UCSD-AML1 (cell line): ENCODE data around the gene FAM83F.
"Not testable (repeated sequence)": the region's sequence is repeated elsewhere in the genome, so short reads cannot be mapped to it uniquely, and the experiment has no call there.

Experiments used
- DNase-seq: peaks from one replicate; lab custom pipeline; 2025; ENCODE audit not compliant: unreplicated experiment; lab: John Stamatoyannopoulos, UW

Gene FAM83F

DNA sequence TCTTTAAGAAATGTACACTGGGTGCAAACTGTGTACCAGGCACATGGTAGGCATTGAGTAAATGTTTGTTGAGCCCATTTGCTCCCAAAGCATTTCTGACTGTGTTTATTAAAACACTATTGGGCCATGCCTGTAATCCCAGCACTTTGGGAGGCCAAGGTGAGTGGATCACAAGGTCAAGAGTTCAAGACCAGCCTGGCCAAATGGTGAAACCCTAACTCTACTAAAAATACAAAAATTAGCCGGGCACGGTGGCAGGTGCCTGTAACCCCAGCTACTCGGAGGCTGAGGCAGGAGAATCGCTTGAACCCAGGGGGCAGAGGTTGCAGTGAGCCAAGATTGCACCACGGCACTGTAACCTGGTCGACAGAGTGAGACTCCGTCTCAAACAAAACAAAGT lies 1.9 kb upstream of the FAM83F start:
- not testable (repeated sequence) for DNase-seq

DNA sequence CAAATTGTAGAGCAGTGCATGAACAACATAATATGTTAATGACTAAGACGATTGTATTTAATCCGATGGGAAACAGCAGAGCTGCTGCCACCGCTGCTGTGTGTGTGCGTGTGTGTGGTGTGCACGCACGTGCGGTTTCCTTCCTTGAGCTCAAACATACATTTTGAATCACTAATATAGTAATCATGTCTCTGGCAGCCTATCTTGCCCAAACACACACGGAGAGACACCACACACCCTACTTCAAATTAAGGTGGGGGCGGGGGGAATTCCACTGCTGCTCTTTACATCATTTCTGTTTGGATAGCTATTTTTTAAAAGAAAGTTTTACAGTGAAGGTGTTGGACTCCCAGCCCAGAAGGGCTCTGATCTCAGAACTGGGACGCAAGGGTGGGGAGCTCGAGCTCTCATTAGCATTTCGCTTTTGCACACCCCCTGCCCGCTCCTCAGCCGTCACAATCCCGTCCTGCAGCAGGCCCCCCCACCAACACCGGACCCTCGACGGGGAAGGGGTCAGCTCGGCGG lies 651 bp upstream of the FAM83F start:
- no peak for DNase-seq

DNA sequence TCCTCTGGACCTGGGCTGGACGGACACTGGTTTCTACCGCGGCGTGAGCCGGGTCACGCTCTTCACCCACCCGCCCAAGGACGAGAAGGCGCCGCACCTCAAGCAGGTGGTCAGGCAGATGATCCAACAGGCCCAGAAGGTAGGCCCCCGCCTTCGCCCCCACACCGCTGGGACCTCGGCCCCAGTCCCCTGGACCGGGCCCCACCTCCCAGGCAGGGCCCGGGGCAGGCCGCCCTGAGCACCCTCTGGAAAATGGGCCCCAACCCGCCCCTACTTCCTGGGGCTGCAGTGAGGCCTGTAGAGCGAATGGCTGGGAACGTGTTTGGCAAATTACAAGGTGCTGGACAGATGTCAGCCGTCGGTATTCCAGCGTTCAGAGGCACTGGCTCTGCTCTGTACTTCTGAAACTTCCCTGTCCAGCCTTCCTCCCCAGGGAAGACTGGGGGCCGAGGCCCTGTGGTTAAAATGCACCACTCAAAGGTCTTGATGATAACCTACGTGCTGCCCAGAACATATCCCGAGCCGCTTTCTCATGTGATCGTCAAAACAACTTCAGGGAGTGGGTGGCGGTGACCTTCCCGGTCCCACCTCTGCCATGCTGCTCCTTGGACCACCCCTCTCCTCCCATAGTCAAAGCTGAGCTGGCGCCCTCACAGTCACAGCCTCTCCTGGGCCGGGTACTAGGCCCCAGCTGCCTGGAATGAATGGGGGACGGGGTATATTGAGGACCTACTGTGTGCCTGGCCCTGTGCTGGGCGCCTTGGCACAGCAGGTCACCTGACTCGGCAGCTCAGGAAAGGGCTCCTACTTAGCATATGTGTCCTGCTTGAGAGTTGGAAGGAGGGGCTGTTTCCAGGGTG lies 869 bp downstream of the FAM83F start:
- no peak for DNase-seq

DNA sequence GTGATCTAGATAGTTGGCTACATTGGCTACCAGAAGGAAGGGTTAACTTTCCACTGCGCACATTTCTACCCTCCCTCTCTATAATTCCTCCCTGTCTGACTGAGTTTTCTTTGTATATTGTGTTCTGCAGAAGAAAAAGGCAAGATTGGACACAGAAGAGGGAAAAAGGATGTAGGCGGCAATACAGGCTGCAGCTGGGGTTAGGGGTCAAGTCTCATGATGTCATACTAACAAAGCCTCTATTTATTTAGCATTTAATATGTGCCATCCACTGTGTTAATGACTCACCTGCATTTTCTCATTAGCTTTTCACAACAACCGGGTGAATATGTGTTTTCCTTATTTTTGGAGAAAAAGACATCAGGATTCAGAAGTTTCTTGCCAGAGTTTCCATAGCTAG lies 2.0 kb downstream of the FAM83F start:
- DNase-seq, result no peak

DNA sequence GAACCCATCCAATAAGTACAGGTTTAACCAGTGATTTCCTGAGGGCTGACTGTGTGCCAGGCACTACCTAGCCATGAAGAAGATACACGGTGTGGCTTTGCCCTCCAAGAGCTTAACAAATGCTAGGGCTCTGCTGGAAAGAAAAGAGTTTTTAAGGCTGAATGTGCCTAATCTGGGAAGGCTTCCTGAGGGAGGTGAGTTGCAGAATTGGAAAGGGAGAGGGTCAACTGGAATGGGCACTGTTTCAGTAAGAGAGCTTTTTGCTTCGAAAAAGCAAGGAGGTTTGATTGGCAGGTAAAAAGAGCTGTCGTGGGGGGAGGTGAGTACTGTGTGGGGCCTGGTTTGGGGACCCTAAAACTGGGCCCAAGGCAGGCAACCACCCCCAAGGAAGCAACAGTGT lies 2.7 kb downstream of the FAM83F start:
- DNase-seq, result no peak

DNA sequence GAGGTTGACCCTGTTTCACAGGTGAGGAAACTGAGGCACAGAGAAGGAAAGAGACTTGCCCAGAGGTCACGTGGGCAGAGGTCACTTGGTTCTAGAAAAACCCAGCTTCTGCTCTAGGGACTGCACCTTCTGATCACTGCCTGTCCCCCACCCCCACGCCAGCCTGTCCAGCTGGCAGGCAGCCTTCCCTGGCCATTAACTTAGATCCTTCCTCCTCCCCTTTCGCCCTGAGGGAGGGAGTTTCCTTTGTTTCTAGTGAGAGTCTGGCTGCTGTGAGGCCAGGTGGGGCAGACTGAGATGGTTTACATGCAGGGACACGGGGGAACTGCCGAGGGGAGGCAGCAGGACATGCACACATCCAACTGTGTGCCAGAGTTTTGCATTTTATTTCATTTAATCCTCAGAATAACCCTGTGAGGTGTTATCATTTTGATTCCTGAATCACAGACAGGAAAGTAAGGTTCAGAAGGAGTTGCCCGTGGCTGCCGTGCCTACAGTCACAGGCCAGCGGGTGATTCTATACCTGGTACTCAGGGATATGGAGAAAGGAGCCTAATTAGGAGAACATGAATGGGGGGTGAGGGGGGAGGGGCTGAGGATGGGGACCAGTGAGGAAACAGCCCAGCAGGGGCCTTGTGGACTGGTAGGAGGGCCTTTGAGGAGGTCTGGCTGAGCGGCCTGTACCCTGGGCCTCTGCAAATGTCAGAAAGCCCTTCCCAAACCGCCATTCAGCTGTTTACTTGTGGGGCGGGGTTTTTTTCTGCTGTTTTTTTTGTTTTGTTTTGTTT lies 3.4 kb downstream of the FAM83F start:
- DNase-seq, result no peak

DNA sequence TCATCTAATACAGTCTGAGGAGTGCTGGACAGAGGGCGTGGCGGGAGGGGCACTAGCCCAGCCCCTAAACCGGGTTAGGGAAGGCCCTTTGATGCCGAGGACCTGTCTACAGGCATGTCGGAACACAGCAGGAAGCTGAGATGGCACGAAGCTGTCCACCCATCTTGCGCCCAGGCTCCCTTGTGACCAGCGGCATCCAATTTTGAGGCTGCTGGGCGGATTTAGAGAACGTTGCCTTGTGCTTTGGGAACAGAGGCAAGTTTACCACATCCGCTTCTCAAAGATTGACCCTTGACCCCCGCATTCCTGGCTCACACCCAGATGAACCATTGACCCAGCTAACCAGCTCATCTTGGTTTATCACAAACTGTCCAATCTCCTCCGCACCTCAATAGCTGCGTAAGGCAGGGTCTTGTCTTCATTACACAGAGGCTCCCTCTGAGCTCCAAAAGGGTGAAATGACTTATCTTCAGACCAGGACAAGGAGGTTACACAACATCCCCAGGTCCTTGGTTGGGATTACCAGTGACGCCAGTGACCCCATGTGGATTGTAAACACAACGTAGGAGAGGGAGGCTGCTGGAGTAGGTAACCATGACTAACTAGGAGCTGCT lies 4.5 kb downstream of the FAM83F start:
- DNase-seq, result no peak

DNA sequence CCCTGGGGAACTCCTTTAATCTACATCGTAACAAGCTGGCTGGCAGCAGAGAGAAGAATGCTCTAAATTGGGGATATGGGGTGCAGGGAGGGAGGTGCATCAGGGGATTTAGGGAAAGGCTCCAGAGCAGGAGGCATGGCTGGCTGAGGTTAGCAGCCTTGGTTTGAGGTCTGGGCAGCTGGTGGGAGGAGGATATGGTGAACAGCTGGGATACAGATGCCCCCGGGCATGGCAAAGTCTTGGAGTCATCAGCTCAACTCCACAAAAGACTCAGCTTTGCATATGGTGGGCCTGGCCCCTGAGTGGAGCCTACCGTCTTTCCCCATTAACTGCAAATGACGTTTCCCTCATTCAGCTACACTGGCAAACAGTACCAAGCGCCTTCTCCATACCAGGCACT lies 5.4 kb downstream of the FAM83F start:
- DNase-seq, result no peak

DNA sequence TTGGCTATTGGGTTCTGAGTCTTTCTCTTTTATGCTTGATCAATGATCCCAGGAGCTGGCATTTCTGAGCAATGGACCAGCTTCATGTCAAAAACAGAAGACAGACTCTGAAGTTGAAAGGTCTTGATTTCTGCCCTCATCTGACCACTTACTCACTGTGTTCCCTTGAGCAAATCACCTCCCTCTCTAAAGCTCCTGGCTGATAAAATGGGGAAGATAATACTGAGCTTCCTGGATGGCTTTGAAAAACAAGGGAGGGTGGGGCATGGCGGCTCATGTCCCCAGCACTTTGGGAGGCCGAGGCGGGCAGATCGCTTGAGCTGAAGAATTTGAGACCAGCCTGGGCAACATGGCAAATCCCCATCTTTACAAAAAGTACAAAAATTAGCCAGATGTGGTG lies 6.4 kb downstream of the FAM83F start:
- DNase-seq, result no peak

DNA sequence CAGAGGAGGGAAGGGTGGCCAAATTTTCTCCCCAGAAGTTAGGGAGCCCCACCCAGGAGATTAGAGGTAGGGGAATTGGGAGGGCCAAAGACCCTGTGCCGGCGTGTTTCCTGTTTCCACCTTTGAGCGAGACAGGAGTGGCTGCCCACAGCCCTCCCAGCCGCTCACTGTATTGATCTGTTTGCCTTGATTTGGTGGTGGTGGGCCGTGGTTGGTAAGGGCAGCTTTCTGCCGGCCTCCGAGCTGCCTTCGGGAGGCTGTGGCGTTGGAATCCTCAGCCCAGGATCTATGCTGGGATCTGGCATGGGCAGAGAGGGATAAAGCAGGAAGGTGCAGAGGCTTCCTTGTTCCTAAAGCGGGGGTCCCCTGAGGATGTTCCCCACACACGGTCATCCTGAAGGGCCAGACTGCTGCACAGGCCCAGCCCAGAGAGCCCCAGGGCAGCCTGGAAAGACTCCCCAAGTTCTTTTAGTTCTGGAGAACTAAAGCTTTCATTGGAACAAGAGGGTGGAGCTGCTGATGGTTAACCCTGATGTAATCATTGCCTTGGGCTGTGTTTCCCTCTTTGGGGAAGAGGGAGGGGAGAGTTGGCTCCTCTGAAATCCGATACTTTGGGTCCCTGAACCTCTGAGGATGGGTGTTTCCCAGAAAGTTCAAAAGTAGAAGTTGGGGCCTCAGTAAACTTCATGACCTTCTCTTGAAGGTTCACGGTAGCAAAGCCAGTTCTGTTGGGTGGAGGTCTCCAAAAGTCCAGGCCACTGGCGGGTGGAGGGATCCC lies 7.2 kb downstream of the FAM83F start:
- no peak for DNase-seq

DNA sequence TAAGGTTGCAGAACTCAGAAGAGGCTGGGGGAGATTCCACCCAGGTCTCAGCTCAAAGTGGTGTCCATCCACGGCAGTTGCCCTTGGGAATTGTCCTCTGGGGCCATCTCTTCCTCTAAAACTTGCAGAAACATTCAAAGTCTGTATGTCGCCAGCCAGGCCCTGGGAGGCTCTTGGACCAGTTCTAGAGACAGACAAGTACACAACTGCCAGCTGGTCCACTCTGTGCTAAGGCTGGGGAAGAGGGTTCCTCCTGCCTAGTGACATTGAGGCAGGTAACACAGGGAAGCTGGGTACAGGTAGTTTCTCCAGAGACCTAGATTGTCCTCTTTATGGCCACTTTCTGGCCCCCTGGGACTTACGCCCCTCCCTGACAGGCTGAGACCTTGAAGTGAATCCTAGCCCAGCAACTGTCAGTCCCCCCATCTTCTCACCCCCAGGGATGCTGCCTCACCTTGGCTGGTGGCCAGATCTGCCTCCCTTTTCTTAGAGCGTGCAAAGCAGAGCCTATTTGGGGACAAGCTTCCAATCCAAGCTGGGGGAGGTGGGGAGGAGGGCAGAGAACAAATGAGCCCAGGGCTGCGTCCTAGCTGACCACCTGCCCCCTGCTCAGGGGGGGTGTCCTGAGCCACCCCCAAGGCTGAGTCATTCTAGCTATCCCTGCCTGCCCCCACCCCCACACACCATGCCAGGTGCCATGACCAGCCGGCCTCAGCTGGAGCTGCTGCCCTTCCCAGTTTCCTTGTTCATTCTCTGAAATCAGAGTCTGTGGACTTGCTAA lies 8.4 kb downstream of the FAM83F start:
- no peak for DNase-seq

DNA sequence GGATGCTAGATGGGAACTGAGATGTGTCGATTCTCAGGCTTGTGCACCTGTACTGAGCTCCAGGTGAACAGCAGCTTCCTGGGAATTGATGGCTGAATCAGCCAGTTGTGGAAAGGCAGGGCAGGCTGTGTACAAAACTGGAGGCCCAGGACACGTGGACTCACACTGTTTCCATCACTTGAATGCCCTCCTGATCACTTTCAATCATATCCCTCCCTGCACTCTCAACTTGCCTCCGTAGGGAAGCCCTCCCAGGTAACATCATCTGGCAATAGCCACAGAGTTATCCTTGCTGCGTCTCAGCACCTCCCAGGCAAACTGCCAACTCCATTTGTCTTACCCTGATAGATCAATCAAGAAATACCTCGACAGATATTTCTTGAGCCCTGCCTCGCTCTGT lies 10.1 kb downstream of the FAM83F start:
- DNase-seq, result no peak

DNA sequence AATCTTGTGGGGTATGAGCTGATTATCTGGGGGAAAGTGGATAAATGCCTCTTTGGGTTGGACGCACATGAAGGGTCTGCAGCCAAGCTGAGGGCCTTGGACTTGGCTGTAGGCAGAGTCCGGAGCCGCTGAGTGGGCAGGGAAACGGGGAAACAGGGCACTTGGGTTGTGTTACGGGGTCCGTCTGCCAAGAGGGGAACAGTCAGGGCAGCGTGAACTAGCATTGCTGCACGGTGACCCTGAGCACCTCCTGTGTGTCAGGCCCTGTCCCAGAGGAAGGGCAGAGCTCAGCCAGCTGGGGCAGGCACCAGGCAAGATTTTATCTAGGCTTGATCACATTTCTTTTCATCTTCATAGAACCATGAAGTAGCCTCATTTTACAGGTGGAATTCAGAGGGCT lies 11.9 kb downstream of the FAM83F start:
- DNase-seq, result no peak

DNA sequence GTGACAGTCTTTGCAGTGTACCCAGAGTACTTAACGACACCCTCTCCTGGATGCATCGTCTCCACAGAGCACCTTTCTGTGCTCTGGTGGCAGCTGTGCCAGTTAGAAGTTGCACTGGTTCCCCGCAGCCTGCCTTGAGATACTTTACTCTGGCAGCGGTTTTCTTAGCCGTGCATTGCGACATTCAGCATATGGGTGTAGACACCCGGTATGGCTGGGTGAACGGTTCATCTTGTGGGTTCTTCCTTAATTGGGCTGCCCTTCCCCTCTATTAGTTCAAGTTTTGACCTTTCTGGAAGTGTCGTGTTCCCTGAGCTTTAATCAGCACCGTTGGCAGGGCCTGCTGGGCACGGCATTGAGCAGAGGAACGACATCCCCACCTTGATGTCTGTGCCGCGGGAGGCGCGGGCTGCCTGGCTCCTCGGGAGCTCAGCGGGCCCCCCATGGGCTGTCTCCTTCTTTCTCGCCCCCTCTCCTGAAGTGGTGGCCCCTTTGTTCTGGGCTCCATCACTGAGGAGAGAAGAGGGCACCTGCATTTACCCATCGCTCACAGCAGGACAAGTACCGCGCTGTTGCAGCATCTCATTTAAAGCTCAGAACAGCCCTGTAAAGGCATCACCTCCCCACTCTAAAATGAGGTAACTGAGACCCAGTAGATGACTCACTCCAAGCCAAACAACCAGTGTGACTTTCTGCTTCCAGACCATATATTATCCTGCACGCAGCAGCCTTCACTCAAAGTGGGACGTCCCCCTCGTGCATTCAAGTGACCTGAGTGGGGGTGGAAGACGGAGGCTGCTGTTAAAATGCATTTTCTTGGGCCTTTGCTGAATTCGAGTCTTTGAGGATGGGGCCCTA lies 13.3 kb downstream of the FAM83F start:
- DNase-seq, result no peak

DNA sequence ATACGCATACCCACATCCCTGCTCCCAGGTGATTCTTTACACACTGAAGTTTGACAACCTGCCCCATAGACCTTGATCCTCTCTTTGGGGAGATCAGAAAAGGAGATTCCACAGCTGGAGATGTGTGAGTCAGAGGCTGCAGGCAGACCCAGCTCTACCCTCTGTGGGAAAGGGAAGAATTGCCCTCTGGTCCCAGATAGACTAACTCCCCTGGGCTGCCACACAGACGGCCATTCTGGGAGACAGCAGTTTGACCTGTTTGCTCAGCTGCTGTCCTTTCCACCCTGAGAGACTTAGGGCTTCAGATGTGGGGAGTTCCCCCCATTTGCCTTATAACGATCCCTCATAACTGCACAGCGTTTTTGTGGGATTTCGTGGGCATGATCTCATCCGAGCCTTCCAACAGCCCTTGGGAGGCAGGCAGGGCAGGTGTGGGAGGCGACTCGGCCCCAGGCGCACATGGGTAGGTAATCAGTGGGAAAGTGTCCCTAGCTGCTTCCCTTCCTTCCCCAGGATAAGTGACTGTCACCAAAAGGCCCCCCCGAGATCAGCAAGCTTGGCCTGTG lies 14.1 kb downstream of the FAM83F start:
- DNase-seq, result no peak

DNA sequence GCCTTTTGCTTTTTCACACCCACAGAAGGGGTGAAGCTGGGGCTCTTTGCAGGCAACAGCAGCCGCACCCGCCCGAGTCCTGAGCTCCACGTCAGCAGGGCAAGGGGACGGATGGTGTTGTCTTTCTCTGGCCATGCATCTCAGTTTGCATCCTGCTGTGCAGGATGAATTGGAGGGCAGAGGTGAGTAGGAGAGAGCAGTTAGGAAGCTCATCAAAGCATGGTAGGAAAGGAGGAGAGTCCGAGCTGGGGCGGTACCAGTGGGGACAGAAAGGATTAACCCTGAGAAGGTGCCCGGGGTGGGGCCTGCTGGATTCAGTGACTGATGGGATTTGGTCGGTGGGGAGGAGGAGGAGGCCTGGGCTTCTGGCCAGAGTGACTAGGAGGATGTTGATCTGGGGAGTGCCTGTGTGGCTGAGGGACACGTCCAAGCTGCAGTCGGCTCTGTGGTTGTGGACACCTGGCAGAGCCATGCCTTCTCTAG lies 14.6 kb downstream of the FAM83F start:
- no peak for DNase-seq

DNA sequence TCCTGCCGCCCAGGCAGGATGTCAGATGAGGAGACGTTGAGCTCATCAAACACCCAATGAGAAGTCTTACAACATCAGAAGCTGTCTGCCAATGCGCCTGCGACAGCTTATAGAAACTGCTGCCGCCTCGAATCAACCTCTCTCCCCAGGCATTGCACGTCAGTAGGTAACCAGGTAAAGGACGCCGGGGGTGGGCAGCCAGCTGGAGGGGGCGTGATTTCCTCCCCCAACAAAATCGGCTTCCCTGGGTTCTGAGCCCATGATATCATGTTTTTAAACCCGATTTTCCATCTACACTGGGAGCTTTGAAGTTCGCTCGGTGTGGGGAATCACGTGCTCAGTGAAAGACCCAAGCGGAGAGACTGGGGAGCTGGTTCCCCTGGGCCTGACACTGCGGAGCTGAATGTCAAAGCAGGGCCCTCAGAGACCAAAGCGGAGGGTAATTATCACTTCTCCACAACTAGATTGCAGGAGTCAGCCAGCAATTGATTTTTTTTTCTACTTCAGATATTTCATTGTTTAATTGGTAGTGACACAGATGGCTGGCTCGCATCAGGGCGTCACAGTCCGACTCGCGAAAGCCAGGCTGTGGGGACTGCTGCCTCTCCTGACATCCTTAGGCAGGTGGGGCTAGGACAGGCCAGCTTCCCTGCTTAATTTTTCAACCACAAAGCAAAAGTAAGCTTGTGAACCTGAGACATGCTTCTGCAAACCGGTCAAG lies 15.4 kb downstream of the FAM83F start:
- DNase-seq, result no peak

DNA sequence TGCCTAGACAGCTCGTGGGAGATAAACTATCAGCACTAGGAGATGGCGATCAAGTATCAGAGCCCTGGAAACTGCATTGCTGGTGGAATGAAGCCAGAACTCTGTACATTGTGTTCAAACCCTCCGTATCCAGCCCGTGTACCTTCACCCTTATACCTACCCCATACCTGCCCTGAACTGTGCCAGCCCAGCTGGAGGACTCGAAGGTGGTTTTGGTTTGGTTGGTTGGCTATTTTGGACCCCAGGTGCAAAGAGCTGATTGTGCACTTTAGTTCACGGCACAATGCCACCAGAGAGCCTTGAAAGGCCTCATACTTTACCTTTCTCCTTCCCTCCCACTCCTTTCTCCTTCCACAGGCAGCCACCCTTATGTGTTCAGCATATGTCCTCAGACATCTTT lies 16.0 kb downstream of the FAM83F start:
- no peak for DNase-seq
